DMS79 (cell line): ENCODE measurements around the gene CERCAM.
A peak's percentile ranks its signal among the peaks of the same experiment; 100 is the strongest.

ENCODE experiments used
- DNase-seq: peaks from one replicate; lab custom pipeline; 2025; lab: John Stamatoyannopoulos, UW

The CERCAM gene

DNA sequence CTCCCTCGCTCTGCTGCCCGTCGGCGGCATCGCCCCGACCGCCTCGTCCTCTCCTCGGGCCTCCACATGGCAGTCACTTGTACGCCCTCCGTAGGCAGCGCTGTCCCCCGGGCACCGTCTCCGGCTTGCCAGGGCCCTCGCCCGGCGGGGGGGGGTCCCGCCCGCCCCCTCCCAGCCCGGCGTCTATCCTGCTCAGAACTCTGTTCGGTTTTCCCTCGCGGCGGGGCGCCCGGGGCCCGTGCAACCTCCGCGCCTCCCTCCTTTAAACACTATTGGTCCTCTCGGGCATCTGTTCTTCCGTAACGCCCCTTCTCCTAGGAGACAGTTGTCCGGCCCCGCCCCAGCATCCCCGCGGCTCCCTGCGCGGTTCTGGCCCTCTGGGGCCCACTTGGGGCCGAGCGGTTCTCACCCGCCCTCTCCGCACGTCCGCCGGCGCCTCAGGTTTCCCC is 36.0 kb downstream of the CERCAM start:
- peak; percentile 32 for DNase-seq

DNA sequence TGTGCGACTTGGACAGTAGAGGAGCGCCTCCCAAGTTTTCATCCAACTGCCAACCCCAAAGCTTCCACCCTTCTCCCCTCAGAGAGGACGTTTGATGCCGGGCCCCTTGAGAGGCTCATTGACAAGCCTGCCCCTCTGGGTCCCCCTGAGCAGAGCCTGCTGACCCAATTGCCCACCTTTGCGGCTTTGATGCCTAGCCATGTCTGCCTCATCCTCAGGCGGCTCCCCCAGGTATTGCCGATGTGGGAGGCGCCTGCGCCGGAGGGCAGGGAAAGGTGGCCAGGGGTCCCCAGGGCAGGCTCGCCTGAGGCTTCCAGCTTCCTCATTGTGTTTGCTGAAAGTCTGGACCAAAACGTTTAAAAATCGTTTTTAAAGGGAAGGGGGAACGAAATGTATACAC is 36.5 kb downstream of the CERCAM start:
- no peak for DNase-seq

DNA sequence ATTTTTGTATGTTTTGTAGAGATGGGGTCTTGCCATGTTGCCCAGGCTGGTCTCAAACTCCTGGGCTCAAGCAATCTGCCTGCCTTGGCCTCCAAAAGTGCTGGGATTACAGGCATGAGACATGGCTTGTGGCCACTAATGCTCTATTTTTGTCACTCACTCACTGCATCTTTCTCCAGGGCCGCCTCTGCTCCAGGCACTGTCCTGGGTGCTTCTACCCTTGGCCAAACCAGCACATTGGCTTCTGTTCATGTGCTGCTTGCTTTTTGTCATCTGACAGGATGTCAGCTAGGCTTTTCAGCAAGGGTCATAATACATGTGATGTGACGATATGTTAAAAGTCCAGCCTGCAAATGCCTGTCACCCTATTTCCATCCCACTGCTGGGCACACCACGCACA is 38.4 kb downstream of the CERCAM start:
- no peak for DNase-seq

DNA sequence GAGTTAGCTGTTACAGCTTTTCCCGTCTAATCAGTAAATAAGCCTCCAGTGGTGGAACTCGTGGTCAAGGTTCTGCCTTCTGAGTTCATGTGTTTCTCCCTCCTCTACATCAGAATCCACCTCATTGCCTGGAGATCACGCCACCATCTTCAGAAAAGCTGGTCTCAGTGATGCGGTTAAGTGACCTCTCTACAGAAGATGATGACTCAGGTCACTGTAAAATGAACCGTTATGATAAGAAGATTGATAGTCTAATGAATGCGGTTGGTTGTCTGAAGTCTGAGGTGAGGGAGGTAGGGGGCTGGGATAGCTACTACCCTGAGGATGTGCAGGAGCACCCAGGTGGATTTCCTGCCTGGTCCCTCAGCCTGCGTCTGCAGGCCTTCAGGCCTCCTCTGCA is 48.4 kb downstream of the CERCAM start:
- no peak for DNase-seq

DNA sequence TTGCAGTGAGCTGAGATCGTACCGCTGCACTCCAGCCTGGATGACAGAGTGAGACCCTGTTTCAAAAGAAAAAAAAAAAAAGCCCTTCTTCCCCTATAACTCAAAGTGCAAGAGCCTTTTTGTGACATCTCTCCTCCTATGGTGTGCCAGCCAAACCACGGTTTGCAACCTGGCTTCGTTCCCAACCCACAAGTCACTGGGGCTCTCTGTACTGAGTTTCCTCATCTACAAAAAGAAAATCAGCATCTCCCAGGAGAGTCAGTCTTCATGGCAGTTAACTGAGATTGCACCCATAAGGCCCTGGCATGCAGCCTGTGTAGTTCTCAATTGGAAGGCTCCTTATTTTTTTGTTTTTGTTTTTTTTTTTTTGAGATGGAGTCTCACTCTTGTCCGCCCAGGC is 49.9 kb downstream of the CERCAM start:
- peak; percentile 24 for DNase-seq

DNA sequence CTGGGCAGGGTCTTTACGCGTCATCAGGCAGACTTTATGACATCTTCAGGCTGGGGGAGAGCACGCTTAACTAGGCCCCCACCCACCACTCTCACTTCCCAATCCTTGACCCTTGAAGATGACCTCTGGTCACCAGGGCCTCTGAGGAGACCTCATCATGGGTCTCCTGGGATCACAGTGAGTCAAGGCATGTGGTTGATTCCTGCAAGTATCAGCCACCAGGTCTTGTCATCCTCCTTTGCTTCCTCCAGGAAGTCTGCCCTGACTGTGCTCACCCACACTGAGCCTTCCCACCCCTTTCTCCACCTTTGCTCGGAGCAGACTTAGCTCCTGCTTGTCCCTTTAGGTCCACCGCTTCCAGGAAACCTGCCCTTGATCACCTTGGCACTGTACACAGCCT is 52.4 kb downstream of the CERCAM start:
- no peak for DNase-seq

DNA sequence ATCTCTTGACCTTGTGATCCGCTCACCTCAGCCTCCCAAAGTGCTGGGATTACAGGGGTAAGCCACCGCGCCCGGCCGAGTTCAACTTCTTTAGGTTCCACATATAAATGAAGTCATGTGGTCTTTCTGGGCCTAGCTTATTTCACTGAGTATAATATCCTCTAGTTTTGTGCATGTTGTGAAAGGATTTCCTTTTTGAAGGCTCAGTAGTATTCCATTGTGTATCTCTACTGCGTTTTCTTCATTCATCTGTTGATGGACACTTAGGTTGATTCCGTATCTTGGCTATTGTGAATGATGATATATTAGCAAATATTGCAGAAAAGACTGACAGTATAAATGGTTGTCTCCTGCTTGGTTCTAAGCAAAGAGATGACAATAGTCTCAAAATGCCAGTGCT is 55.2 kb downstream of the CERCAM start:
- DNase-seq, result no peak

DNA sequence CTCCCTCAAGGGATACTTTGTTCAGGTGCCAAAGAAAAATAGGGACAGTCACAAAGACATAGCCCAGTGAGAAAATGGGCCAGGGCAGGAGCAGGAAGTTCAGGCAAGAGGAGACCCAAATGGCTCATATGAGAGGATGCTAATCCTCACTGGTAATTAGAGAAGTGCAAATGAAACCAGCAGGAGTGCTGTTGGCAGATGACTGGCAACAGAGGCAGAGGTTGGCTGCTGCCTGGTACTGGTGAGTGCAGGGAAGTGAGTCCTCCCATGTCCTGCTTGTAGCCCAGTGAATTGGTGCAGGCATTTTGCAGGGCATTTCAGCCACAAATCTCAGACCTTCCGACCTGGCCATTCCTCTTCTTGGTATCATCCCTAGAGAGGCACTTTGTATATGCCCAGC is 58.6 kb downstream of the CERCAM start:
- DNase-seq, result no peak

DNA sequence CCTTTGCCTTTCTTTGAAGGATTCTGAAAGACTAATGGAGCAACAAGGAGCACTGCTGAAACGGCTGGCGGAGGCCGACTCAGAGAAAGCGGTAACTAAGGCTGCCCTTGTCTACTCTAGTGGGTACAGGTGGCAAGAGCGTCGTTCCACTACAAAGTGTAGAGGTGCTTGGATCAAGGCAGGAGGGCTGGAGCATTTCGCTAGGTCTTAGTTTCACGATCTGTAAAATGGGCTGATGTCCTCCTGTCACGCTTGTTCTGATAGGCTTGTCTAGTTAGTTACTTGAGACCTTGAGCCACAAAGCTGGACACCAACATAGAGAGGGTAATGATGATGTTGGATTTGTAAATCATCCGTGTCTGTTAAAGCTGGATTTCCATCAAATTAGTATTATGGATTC is 60.9 kb downstream of the CERCAM start:
- DNase-seq, result no peak

DNA sequence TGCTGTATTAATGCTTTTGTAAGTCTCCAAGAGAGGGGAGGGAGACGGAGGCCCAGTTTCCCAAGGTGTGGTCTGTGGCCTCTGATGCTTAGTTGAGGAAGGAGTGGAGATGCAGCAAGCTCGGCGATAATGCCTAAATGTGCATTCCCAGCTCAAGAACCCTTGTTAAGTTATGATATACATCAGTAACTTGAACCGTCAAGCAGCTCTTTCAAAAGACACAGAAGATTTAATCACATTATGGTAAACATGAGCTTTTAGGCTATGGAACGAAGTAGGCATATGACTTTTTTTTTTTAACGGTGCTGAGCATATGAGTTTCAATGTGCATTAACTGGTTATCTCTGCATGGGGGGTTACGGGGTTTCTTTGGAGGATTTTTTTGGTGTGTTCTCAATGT is 61.5 kb downstream of the CERCAM start:
- no peak for DNase-seq

DNA sequence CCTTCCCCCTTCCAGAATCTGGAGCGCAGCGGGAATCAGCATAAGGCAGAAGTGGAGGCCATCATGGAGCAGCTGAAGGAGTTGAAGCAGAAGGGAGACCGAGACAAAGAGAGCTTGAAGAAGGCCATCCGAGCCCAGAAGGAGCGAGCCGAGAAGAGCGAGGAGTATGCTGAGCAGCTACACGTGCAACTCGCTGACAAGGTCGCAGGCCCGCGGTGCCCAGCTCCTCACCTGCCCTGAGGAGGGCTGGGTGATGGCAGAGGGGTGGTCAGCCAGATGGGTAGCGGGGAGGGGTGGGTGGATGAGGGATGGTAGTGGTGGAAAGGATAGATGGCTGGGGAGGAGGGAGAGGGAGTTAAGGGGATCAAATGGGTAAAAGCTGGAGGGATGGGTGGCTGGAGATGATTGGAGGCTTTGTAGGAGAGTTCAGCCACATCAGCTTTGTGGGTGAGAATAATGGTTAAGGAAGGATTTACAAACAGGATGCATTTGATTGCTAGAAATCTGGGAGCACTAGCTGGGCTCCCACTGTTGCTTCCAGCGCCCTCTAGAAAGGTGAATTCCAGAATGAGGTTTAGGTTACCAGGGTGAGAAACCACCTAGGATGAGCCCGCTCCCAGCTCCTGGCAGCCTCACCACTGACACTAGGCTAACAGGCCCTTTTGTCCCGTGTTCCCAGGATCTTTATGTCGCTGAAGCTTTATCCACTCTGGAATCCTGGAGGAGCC is 64.2 kb downstream of the CERCAM start:
- DNase-seq, result no peak

DNA sequence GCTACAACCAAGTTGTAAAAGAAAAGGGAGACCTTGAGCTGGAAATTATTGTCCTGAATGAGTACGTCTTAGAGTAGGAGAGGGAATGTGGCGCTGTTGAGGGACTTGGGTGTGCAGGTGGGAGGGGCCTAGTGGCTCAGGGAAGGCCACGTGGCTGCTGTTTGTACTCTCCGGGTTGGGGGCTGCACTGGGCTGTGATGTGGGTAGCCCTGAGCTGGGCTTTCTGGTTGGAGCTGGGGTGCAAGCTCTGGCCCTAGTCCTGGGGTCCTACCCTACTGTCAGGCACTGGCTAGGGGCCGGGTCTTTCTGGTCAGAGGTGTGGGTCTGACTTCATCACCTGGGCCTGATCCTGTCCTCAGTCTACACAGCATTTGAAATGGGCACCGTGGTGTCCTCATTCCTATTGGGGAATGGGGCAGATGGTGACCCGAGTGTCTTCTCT is 64.8 kb downstream of the CERCAM start:
- DNase-seq, result no peak

DNA sequence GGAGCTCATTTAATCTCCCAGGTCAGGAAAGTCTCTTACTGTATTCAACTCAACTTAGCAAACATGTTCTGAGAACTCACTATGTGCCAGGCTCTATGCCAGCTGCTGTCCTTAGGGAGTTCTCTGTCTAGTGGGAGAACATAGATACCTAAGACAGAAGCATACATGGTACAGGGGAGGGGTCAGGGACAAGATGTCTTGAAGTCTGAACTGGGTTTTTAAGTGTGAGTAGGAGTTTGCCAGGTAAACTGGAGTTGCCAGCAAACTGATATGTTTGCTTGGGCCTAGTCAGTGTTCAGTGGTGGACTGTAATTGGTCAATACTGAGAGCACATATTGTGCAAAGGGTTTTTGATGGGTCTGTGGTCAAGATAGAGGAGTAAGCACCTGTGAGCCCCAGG is 65.5 kb downstream of the CERCAM start:
- DNase-seq, result no peak
